Measurements from ENCODE around the gene ACSS1.

The ACSS1 gene

DNA sequence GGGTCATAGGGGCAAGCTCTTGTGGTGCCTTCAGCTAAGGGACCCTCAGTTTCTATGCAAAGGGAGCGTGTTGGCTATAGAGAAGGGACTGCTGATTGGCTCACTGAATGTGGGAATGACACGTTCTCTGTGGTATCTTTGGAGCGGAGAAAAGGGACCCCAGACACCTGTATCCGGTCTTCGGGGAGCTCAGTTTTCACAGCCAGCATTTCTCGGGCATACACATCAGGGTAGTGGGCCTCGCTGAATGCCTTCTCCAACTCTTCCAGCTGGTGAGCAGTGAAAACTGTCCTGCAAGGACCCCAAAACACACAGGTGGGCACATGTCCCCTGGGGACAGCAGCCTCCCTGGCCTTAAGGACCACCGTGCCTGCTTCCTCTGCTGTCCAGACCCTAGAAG is 20.7 kb upstream of the ACSS1 start:
- DNase-seq (ENCODE audit: low spot score): no peak

DNA sequence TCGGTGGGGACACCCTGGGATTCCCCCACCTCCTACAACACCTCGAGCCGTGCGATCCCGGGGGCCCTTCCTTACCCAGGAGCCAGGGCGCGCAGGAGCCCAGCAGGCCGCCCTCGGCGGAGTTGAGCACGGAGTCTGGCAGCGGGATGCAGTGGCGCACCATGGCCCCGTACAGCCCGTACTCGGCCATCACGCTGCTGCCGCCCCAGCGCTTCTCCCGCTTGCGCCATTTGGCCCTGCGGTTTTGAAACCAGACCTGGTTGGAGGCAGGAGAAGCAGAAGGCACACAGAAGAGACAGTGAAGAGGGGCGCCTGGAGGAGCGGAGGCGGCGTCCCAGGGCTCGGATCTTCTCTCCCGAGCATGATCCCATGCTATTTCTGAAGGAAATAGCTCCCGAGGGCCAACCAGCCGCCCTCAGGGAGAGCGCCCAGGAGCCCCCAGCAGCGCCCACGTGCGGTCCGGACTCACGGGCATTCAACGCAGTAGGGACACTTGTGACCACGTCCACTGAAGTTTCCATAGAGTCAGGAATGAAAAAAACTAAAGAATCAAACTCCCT is 19.8 kb upstream of the ACSS1 start:
- no peak for DNase-seq (ENCODE audit: low spot score)

DNA sequence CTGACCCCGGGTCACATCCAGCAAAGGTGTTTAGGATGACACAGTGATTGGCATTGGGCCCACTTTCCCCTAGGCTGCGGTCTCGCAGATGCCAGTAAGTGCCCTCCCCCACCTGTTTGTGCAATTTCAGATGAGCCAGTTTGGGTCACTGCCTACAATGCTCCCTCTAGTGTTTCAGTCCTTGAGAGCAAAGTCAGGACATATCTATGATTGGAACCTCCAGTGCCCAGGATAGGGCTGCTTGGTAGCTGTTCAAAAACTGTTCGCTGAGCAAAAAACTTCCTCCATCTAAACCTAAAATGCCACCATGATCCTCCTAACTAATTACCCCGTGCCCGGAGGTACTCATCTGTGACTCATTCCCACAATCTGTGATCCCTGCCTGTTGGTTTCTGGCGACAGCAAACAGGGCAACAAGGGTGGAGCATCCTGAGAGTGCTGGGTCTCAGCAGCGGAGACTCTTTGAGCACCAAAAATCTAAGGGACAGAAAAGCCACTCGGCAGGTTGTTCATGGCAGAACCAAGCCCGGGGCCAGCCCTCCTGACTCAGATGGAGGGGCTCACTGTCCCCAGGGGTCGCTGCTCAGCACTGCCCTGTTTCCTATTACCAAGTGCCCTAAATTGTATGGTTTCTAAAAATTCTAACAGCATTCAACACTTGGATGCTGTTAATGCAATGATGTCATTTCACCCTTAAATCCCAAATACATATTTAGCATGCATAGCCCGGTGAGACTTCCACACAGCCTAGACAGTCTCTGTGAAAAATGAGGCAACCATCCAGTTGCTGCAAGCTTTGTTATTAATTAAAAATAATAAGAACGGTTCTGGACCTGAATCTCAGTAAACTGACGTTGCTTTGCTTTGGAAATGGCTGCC is 19.0 kb upstream of the ACSS1 start:
- peak; percentile 70 for DNase-seq (ENCODE audit: low spot score)

DNA sequence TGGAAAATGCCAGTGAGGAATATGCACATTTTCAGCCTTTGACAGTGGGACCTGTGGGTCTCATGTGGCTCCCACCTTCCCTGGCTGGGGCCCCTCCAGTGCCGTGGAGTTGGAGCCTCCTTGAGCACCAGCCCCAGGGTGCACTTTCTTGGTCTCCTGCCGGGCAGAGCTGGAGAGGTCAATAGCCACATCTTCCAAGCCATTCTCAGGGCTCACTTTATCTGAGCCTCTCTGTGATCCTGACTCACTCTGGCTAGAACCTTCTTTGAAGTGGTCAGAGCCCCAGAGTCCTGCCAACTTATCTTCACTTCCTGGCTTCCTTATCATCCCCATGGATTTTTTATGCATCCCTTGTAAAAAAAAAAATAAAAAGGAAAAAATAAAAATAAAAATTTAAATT is 18.3 kb upstream of the ACSS1 start:
- peak; percentile 81 for DNase-seq (ENCODE audit: low spot score)

DNA sequence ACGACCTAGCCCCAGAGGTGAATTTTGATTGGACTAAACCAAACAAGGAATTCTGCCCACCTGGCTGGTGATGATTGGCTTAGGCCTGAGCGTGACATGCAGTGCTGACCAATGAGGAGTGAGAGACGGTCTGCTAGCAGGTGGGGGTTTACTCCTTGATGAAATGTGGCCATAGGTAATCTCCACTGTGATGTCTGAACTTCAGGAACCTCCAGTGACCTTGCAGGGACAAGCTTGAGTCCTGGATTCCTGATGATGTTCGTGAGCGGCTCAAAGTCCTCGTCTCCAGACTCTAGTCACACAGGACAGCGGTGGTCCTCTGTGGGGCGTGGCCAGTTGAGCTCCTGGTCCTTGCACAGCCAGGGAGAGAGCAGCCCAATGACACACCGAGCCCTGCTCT is 15.6 kb upstream of the ACSS1 start:
- DNase-seq (ENCODE audit: low spot score): no peak

DNA sequence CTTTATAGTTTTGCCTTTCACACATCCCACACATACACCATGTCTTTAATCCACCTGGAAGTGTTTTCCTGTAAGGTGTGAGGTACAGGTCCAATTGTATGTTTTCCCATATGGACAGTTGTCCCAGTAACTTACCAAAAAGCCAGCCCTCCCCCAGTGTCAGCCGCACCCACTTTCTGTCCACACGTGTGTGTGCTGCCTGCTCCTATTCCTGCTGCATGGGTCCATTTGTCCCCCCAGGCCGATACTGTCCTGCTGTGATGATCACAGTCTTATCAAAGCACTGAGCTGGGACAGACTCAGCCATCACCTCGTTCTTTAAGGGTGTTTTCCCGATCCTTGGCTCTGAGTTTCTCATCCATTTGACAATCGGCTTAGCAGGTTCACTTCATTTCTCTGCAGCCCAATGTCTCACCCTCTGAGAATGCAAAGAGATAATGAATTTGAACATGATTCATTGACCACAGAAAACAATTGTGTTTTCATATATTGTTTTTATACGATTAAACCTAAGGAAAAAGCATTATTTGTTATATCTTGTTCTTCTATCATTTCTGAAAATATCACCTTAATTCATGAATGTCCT is 14.4 kb upstream of the ACSS1 start:
- DNase-seq (ENCODE audit: low spot score): no peak

DNA sequence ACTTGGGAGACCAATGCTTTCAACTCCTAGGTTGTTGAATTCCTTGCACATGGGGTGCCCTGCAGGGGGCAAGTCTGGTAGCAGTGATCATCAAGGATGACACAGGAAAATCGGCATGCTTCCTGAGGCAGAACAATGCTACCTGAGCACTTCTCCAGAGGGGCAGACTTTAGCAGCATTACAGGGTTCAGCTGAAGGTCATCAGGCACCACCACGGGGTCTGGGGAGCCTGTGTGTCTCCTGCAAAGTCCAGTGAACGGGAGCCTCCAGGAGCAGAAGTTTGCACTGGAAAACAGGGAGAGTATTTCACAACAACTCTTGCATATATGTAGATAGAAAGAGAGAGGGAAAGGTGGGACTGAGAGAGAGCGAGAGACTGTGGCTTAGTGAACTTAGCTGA is 13.8 kb upstream of the ACSS1 start:
- DNase-seq (ENCODE audit: low spot score): no peak

DNA sequence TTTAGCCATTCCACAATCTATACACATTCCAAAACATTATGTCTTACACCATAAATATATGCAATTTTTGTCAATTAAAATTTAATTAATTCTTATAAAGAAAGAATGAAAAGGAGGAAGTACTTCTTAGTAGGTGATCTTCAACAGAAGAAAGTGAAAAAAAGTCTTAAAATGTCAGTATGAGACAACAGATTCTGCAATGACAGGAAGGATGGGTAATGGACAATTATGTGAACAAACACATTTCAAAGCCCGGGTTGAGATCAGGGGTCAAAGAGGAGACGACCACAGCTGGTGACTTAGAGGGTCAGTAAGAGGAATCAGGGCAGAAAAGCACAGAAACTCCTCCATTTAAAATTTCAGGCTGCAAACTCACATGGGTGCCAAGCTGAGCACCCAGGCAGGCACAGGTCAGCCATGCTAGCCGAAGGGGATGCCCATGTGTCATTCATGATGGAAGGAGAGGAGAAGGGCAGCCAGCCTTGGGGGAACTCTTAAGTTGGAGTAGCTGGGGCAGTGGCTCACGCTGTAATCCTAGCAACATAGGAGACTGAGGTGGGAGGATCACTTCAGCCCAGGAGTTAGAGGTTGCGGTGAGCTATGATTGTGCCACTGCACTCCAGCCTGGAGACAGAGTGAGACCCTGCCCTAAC is 13.0 kb upstream of the ACSS1 start:
- no peak for DNase-seq (ENCODE audit: low spot score)

DNA sequence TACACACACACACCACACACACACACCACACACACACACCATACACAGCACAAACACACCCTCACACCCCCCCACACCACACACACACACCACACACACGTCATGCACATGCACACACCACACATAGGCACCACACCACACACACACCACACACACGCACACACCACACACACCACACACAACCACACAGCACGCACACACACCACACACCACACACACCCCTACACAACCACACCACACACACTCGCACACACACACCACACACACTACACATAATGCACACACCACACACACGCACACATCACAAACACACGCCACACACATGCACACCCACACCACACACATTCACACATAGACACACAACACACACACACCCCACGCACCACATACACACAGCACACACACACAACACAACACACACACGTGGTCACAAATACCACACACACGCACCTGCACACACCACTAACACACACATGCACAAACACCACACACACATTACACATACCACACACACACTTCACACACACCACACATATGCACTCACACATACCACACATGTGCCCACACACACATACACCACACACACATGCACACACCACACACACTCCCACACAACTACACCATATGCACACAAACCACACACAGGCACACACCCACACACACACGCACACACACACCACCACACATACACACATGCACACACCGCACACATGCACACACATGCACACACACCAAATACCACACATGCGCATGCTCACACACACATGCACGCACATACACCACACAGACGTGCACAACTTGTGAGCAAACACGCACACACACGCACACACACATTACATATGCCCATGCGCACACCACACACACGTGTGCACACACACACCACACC is 9.4 kb upstream of the ACSS1 start:
- DNase-seq (ENCODE audit: low spot score): no peak

DNA sequence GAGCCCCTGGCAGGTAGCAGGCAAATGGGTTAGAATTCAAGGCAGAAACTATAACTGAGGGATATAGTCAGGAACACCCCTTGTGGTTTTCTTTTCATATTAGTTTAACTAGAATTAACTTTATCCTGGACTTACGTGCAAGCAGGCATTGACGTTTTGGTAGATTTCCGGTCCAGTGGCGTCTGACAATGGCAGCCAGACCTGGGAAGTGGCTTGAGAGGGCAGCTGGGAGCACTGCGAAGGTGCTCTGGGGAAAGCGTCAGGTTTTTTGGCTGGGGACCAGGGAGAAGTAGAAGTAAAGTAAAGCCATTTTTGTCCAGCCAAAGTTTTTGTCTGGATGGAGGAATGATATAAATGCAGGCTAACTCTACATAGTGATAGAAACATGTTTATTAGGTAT is 8.4 kb upstream of the ACSS1 start:
- no peak for DNase-seq (ENCODE audit: low spot score)

DNA sequence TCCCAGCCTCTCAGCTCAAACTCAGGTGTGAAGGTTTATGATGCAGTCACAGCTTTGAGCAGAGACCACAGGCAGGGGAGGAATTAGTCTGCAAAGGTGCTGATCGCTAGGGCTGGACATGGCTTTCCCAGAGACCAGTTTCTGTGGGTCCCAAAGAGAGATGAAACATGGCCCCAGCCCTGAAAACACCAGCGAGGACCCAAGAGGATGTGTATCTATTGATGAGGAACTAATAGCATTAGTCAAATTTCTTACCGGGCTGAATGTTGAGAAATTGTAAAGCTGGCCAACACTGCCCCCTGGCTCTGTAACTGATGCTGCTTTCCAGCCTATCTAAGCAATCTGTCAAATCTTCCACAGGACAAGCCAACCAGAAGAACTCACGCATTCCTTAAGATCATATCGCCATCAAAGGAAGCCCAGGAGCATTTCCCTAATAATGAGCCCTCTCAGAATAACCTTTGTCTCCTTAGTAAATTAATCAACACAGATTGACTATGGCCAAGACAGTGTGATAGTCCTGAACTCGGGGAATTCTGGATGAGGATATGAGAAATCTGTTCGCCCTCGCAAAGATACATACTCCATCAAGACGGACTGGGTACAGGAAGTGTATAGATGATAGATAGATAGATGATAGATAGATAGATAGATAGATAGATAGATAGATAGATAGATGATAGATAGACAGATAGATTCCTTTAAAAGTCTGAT is 7.8 kb upstream of the ACSS1 start:
- peak; percentile 80 for DNase-seq (ENCODE audit: low spot score)

DNA sequence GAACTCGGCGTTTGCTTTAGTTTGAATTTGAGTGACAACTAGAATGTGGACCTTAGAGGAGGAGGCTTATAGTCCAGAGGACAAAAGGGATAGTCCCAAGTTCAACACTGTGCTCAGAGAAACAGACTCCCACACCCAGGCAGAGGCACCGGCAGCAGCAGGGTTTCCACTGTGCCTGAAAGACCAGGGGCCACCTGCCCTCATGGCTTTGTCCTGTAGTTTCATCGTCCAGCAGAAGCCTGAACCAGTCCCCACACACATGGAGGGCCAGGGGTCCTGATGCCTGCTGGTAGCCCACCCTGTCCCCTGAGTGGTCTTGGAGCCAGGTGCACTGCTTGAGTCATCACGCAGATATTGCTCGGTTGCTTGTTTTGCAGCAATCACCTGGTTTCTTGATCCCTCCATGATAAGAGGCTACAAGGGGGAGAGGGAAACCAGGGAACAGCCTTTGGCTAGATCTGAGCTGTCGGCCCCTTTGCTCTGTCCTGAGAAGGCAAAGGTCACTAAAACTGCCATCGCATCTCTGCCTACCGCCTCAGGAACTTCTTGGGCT is 7.2 kb upstream of the ACSS1 start:
- no peak for DNase-seq (ENCODE audit: low spot score)

DNA sequence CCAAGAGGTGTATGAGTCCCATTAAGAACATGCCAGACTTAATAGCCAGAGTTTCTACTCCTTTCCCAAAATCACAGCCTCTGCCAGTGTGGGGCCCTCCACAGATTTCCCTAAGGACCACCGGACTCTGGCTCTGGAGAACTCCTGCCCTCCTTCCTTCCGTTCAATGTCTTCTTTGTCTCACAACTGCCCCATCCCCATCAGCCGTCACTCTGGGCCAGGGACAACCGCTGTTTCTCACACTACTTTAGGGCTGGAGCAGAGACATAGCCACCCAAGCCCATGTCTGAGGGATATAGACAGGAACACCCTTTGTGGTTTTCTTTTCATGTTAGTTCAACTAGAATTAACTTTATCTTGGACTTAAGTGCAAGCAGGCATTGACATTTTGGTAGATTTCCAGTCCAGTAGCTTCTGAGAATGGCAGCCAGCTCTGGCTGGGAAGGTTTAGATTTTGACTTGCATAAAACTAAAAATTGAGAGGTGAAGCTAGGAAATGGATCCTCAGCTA is 6.7 kb upstream of the ACSS1 start:
- no peak for DNase-seq (ENCODE audit: low spot score)

DNA sequence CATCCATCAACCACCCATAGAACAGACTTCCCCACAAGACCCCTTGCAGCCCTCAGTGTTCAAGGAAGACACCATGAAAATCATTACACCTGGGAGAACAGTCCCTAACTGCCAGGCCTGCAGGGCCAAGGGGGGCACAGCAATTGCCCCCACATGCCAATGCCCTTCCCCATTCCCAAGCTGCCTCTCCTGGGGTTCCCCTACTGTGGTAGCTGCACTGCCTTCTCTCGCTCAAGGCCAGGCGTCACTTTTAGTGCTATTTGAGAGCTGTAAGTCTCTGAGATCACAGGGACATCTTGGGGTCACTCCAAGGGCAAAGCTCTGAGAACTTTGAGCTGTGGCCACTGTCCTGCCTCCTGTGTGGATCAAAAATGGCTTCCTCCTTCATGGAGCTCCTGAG is 6.0 kb upstream of the ACSS1 start:
- DNase-seq (ENCODE audit: low spot score): no peak

DNA sequence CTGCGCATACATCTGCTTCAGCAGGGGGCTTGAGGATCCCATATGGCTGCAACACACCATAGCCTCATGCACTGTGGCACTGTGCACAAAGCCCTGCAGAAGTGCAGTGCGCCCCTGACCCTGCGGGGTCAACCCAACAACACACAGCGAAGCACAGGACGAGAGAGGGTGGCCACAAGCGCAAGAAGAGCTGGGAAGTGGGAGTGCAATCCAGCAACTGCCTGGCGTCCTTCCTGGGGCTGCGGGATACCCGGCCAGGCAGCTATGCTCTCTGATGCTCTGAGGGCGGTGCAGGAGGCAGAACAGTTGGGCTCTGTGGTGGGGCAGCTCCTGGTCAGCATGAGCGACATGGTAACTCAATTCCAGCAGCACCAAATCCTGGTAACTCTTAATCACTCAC is 5.6 kb upstream of the ACSS1 start:
- no peak for DNase-seq (ENCODE audit: low spot score)

DNA sequence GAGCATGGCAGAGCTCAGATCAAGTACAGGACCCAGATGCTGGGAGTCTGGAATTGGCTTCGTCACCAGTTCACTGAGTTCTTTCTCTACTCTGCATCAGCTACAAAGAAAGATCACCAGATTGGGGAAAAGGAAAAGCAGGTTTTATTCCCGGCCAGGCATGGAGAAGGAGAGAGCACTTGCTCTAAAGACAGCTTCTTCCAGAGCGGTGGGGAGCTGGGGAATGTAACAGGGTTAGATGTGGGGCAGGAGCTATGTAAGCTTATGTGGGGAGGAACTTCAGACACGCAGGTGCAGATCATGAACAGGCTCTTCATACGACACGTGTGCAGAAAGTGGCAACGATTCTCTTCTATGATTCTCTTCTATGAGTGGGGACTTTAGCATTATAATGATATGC is 4.9 kb upstream of the ACSS1 start:
- no peak for DNase-seq (ENCODE audit: low spot score)

DNA sequence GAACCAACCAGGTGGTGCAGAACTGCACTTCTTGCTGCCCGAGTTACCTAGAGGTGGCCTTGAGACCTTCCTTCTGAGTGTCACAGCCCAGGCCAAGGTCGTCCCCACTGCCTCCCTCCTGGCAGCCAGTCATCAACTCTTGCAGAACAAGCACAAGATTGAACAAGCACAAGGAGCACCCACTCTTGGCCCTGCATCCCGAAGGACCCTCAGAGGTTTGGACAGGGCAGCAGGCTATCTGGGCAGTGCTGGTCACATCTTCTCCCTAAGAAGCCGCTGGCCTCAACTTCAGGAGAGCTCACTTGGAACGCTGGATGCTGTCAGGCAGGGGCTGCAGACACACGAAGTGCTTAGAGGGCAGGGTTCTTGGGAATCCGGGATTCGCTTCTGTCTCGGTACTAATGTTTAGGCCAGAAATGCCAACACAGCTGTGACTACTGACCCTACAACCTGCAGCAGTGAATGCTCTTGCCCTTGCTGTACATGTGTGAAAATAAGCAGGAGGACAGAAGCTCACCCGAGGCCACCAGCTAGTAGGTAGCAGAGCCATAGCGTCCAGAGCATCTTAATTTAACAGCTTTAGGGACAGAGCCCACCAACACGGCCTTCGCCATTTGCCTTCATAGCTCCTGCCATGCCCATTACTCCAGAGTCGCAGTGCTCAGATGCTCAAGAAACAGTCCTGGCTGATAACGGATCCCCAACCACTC is 4.0 kb upstream of the ACSS1 start:
- DNase-seq (ENCODE audit: low spot score): no peak

DNA sequence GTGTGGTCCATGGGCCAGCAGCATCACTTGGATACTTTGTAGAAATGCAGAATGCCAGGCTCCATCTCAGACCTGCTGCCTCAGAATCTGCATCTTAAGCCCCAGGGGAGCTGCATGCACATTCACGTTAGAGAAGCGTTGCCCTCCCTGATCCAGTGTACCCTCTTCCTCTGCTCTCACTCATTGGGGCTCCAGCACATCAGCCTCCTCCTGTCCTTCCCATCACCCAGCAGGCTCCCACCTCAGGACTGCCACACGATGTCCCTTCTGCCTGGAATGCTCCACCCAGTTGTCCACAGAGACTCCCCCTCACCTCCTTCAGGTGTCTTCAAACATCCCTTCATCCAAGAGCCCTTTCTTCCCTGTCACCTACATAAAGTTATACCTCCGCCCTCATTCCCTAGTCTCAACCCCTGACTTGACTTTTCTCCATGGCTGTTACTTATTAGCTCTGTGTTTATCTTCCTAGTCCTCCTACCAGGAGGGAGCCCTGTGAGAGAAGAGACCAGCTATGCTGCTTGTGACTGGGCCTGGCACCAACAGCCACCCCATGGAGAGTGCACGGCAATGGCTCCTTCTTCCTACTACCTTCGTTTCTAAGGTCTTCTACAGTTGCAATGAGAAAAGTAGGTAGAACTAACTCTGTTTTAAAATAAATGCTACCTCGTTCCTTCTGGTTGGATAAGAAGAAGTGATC is 3.3 kb upstream of the ACSS1 start:
- DNase-seq (ENCODE audit: low spot score): no peak

DNA sequence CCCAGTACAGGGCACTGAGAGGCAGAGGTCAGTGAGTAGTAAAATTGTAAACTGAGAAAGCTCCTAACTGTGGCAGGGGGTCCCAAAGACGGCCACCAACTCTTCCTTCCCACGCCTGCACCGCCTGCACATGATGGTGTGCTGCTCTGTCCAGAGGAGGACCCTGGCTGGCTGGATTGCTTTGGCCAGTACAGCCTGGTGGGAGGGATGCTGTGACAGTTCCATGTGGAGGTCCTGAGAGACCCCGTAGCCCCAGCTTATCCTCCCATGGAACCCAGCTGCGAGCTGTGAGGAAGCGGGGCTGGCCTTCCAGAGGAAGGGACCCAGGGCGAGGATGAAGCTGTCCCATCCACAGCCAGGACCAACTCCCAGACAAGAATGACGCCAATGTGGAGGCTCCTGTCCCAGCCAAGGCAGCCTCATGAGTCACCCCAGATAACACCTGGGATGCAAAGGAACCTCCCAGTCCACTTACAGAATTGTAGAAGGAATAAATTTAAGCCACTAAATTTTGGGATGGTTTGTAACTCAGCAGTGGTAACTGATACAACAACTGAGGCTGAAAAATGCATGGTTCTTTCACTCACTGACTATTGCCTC is 2.0 kb upstream of the ACSS1 start:
- no peak for DNase-seq (ENCODE audit: low spot score)
